ENCODE results near the gene CREB5.
A peak's percentile ranks its signal among the peaks of the same experiment; 100 is the strongest.

- TF ChIP-seq GABPB1 (CRISPR knock-in tag; IDR thresholded peaks at IDR 0.05), result no peak
- peak; percentile 81 for TF ChIP-seq CTCF (IDR thresholded peaks at IDR 0.05)
- no peak for TF ChIP-seq HMGXB4 (CRISPR knock-in tag; IDR thresholded peaks at IDR 0.05)
- TF ChIP-seq IRF2 (CRISPR knock-in tag; IDR thresholded peaks at IDR 0.05; ENCODE audit: borderline replicate concordance, low read depth), result no peak
- no peak for TF ChIP-seq ZNF532 (CRISPR knock-in tag; IDR thresholded peaks at IDR 0.05; ENCODE audit: borderline replicate concordance)
- TF ChIP-seq CDX4 (CRISPR knock-in tag; IDR thresholded peaks at IDR 0.05; ENCODE audit: borderline replicate concordance), result no peak
- no peak for TF ChIP-seq TP53 (CRISPR knock-in tag; IDR thresholded peaks at IDR 0.05)
- no peak for TF ChIP-seq STAT6 (CRISPR knock-in tag; conservative IDR thresholded peaks at IDR 0.05; ENCODE audit: low read depth)
- no peak for TF ChIP-seq SP1 (CRISPR knock-in tag; conservative IDR thresholded peaks at IDR 0.05)
- TF ChIP-seq CREB1 (CRISPR knock-in tag; IDR thresholded peaks at IDR 0.05), result no peak
These were observed 214.4 kb downstream of the CREB5 start for GRCh38 chr7:28626624-28627262.
